CD4-positive, alpha-beta memory T cell (primary cell): ENCODE data around the gene OR2B6. TPM values are rescaled to one million over a fixed set of nuclear protein-coding genes. Genes with fewer than 3 reads are reported as not detected.

Experiments used
- CTCF ChIA-PET: fragments of 350-600 bp; sonication (Branson Sonifier 250); formaldehyde crosslinking; loops from one replicate; lab custom pipeline; 2021; ENCODE audit warnings: inconsistent platforms; ENCODE audit not compliant: partially characterized antibody; lab: Charles Lee
- POLR2A ChIA-PET: fragments of 350-600 bp; sonication (Branson Sonifier 250); formaldehyde crosslinking; loops from one replicate; lab custom pipeline; 2021; ENCODE audit not compliant: partially characterized antibody; lab: Charles Lee
- DNase-seq, 5 donors: peaks; one replicate each; pipeline versions ENCODE4 v3.0.0 to v3.0.0-alpha.2; 2020 to 2022; ENCODE audit warnings: mixed read lengths in 1 of 5
- H3K27ac ChIP-seq: one replicate; pipeline ENCODE4 v1.7.0; 2013; ENCODE audit warnings: low read depth, low read length
- H3K27me3 ChIP-seq: 2 replicates; pipeline ENCODE4 v1.7.0; 2013; ENCODE audit warnings: mild to moderate bottlenecking, low read length, moderate library complexity; ENCODE audit not compliant: insufficient read depth
- H3K36me3 ChIP-seq: 2 replicates; pipeline ENCODE4 v1.7.0; 2013; ENCODE audit warnings: mild to moderate bottlenecking, low read length, moderate library complexity; ENCODE audit not compliant: insufficient read depth
- H3K4me1 ChIP-seq: 2 replicates; pipeline ENCODE4 v1.7.0; 2013; ENCODE audit warnings: mild to moderate bottlenecking, low read length, moderate library complexity; ENCODE audit not compliant: insufficient read depth
- H3K4me3 ChIP-seq, 2 donors: one replicate each; pipeline ENCODE4 v1.7.0; 2013; ENCODE audit warnings: low read length in 2 of 2, mild to moderate bottlenecking in 1 of 2
- H3K9me3 ChIP-seq, 2 donors: one replicate each; pipeline ENCODE4 v1.7.0; 2013; ENCODE audit warnings: low read length in 2 of 2, control low read depth in 1 of 2; ENCODE audit not compliant: control insufficient read depth in 1 of 2
- H3K27ac Mint-ChIP-seq, 7 donors: one replicate each; pipeline ENCODE4 v1.8.0; 2020 to 2021; ENCODE audit warnings: mixed read lengths in 7 of 7, mild to moderate bottlenecking in 6 of 7, inconsistent platforms in 3 of 7, moderate library complexity in 3 of 7
- H3K27me3 Mint-ChIP-seq, 2 donors: one replicate each; pipeline ENCODE4 v1.8.0; 2020 to 2021; ENCODE audit warnings: mixed read lengths in 2 of 2
- H3K36me3 Mint-ChIP-seq, 2 donors: one replicate each; pipeline ENCODE4 v1.8.0; 2020 to 2021; ENCODE audit warnings: mixed read lengths in 2 of 2, inconsistent platforms in 1 of 2, mild to moderate bottlenecking in 1 of 2
- H3K4me1 Mint-ChIP-seq, 4 donors: one replicate each; pipeline ENCODE4 v1.8.0; 2020 to 2021; ENCODE audit warnings: mixed read lengths in 4 of 4, mild to moderate bottlenecking in 1 of 4
- H3K4me3 Mint-ChIP-seq, 8 donors: one replicate each; pipeline ENCODE4 v1.8.0; 2020 to 2021; ENCODE audit warnings: mixed read lengths in 8 of 8, mild to moderate bottlenecking in 7 of 8, moderate library complexity in 6 of 8, inconsistent platforms in 3 of 8
- H3K9me3 Mint-ChIP-seq, 8 donors: one replicate each; pipeline ENCODE4 v1.8.0; 2020 to 2021; ENCODE audit warnings: mixed read lengths in 8 of 8, mild to moderate bottlenecking in 5 of 8, inconsistent platforms in 3 of 8, moderate library complexity in 1 of 8
- intact Hi-C: fragments of 100-400 bp; cut with micrococcal nuclease; formaldehyde crosslinking; loops from one replicate; pipeline ENCODE4 v1.15.1; 2023
- polyA plus RNA-seq, 2 donors: library from polyadenylated mRNA; unstranded; fragments of 300-500 nt; fragmentation: Illumina TruSeq; gene quantifications; one replicate each; pipeline ENCODE4 v1.2.3, GENCODE V29; 2021
- total RNA-seq, 2 experiments: library from RNA; stranded (reverse); gene quantifications; one replicate each; pipeline ENCODE4 v1.2.3, GENCODE V29; 2021

OR2B6 gene
- total and polyA plus RNA-seq, 4 experiments from 2014 or later = not detected

DNA sequence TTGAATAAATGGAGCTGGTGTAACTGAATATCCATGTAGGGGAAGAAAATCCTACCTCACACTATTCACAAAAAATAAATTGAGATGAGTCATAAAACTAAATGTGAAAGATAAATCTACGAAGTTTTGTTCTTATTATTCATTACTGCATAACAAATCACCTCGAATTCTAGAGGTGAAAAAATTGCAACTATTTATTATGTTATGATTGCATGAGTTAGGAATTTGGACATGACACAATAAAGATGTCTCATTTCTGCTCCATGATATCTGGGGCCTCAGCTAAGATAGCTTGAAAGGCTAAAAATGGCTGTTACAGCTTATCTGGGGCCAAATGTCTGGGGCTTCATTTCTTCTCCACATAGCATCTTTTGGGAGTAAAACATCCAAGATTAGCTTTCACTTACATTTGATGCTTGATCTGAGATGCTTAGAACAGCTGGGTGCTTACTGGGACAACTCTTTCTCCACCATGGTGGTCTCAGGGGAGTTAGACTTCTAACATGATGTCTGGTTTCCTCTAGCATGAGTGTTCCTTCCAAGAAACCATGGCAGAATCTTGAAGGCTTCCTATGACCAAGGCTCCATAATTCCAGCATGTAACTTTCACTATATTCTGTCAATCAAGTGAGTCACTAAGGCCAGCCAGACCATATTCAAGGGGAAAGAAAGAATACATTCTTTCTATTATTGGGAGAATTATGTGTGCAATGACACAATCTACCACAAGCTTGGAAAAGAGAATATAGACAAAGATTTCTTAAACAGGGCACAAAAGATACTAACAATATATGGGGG, 30.1 kb downstream of the OR2B6 start:
- CTCF ChIA-PET = no interaction called here
- Histone ChIP-seq H3K9me3 (no peaks in the 10 kb centered on the region), H3K4me1 (no peaks in the 10 kb centered on the region), H3K4me3 (no peak overlapping the region), H3K27me3 (no peaks in the 10 kb centered on the region), H3K36me3 (no peaks in the 10 kb centered on the region), H3K27ac (no peak overlapping the region)
- Mint-ChIP-seq H3K27me3 (peaks cover 23 to 26% of the 10 kb centered on the region in 2 donors), H3K36me3 (no peaks in the 10 kb centered on the region), H3K4me1 (no peaks in the 10 kb centered on the region), H3K9me3 (no peaks in the 10 kb centered on the region), H3K4me3 (no peak overlapping the region), H3K27ac (no peak overlapping the region)
- intact Hi-C loops = no loop called here
- no peak for DNase-seq
- POLR2A ChIA-PET = no interaction called here

DNA sequence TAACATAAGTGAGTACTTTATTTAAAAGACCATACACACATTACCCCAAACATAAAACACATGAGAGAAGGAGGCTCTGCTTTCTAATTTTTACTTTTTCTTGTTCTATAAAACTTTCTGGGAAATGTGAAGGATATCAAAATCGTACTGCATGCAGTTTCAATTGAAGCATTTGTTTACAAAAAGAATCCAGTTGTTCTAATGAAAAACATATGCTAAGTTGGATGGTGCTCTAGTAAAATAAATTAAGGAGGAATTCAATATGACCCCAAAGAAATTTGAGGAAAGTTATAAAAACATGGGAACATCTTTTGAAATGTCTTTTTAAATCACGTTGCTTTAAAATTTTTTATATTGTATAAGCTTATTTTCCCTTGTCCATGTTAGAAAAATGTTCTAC, 37.6 kb downstream of the OR2B6 start:
- Histone ChIP-seq H3K4me3 (no peak overlapping the region), H3K9me3 (no peaks in the 10 kb centered on the region), H3K27ac (no peak overlapping the region), H3K4me1 (no peaks in the 10 kb centered on the region), H3K27me3 (no peaks in the 10 kb centered on the region), H3K36me3 (no peaks in the 10 kb centered on the region)
- CTCF ChIA-PET = no interaction called here
- Mint-ChIP-seq H3K27ac (no peak overlapping the region), H3K4me1 (no peaks in the 10 kb centered on the region), H3K27me3 (peaks cover 15 to 32% of the 10 kb centered on the region in 2 donors), H3K9me3 (peaks cover 0 to 1% (median 0%) of the 10 kb centered on the region in 8 donors), H3K4me3 (no peak overlapping the region), H3K36me3 (no peaks in the 10 kb centered on the region)
- no peak for DNase-seq
- POLR2A ChIA-PET = no interaction called here
- intact Hi-C loops = no loop called here

DNA sequence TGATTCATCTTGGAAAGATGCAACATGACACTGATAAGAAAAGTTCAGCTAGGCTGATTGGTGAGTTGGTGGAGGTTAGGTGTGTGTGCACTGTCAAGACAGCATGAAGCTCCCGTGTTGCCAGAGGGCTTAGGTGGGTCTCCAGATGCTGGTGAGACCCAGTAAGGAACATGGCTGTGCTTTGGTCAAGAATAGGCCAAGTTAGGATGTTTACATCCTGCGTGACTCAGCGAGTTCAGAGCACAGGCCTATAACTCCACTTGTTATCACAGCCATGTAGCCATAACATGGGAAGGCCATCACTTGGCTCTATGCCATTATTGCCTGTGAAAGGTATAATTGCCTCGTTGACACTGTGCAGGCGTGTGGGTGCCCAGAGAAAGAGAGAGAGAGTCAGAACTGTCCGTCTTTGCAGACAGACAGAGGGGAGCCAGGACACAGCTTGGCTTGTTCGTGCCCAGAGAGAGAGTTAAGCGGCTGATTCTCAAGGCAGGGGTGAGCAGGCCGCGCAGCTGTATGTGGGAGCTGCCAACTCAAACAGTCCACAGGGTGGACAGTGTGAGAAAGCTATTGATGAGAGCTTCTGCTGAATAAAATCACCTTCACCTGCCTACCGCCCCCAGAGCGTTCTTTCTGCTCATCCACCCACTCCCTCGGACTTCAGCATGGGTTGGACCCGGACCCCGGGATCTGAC, 43.5 kb downstream of the OR2B6 start:
- H3K9me3 Mint-ChIP-seq = peaks cover 0 to 1% (median 0%) of the 10 kb centered on the region in 8 donors
- H3K4me1 Mint-ChIP-seq = no peaks in the 10 kb centered on the region
- no peak overlapping the region for H3K4me3 ChIP-seq
- CTCF ChIA-PET = no interaction called here
- H3K36me3 Mint-ChIP-seq = no peaks in the 10 kb centered on the region
- no peaks in the 10 kb centered on the region for H3K4me1 ChIP-seq
- no peaks in the 10 kb centered on the region for H3K36me3 ChIP-seq
- DNase-seq = no peak
- no peak overlapping the region for H3K27ac ChIP-seq
- H3K27me3 Mint-ChIP-seq = peaks cover 15 to 22% of the 10 kb centered on the region in 2 donors
- intact Hi-C loops = no loop called here
- H3K4me3 Mint-ChIP-seq = no peak overlapping the region
- H3K27ac Mint-ChIP-seq = no peak overlapping the region
- POLR2A ChIA-PET = no interaction called here
- no peaks in the 10 kb centered on the region for H3K9me3 ChIP-seq
- H3K27me3 ChIP-seq = no peaks in the 10 kb centered on the region

DNA sequence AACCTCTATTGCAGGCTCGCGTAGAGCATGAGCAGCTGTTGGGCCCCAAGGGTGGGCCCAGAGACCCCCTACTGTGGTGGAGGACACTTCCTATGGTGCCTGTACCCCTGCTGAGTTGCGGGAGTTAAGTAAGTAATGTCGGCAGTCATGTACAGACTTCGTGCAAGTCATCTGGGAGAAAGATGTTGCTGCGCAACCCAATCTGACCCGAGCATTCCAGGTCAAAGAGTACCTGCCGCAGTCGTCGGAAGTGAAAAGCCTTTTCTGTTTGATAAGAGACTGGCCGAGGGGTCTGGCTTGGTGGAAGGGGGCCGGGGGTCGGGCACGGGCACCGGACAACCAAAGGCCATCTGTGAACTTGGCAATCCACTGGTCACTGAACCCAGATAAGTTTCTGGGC, 44.3 kb downstream of the OR2B6 start:
- H3K36me3 ChIP-seq = no peaks in the 10 kb centered on the region
- no peaks in the 10 kb centered on the region for H3K9me3 ChIP-seq
- H3K27me3 ChIP-seq = no peaks in the 10 kb centered on the region
- H3K27ac ChIP-seq = no peak overlapping the region
- peaks cover 0 to 1% (median 0%) of the 10 kb centered on the region in 8 donors for H3K9me3 Mint-ChIP-seq
- no peaks in the 10 kb centered on the region for H3K4me1 Mint-ChIP-seq
- no peaks in the 10 kb centered on the region for H3K4me1 ChIP-seq
- ChIA-PET CTCF (no interaction called here), POLR2A (no interaction called here)
- no peak overlapping the region for H3K4me3 ChIP-seq
- DNase-seq = no peak
- H3K36me3 Mint-ChIP-seq = no peaks in the 10 kb centered on the region
- no peak overlapping the region for H3K27ac Mint-ChIP-seq
- H3K27me3 Mint-ChIP-seq = peaks cover 16 to 22% of the 10 kb centered on the region in 2 donors
- no peak overlapping the region for H3K4me3 Mint-ChIP-seq
- intact Hi-C loops = no loop called here

DNA sequence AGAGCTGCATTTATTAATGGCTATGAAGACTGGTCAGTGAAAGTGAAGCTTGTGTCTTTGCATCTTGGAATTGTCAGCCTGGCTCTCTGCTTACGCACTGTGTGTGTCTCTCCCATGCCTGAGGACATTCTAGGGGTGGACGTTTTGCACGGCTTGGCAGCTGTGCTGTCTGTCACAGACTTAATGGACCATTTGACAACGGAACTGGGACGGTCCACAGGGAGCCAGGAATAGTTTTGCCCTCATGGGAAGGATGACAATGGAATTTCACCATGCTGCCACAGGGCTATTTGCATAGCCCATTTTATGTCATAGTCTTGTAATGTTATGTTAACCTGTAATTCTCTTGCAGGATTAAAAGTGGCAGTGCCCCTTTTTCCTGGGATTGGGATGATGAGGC, 44.7 kb downstream of the OR2B6 start:
- no peak overlapping the region for H3K4me3 ChIP-seq
- DNase-seq = no peak
- no peak overlapping the region for H3K27ac ChIP-seq
- Mint-ChIP-seq H3K27me3 (peaks cover 14 to 22% of the 10 kb centered on the region in 2 donors), H3K4me1 (no peaks in the 10 kb centered on the region), H3K9me3 (peaks cover 0 to 1% (median 0%) of the 10 kb centered on the region in 8 donors), H3K4me3 (no peak overlapping the region), H3K36me3 (no peaks in the 10 kb centered on the region), H3K27ac (no peak overlapping the region)
- POLR2A ChIA-PET = no interaction called here
- H3K9me3 ChIP-seq = no peaks in the 10 kb centered on the region
- intact Hi-C loops = no loop called here
- no peaks in the 10 kb centered on the region for H3K36me3 ChIP-seq
- CTCF ChIA-PET = no interaction called here
- no peaks in the 10 kb centered on the region for H3K4me1 ChIP-seq
- no peaks in the 10 kb centered on the region for H3K27me3 ChIP-seq

DNA sequence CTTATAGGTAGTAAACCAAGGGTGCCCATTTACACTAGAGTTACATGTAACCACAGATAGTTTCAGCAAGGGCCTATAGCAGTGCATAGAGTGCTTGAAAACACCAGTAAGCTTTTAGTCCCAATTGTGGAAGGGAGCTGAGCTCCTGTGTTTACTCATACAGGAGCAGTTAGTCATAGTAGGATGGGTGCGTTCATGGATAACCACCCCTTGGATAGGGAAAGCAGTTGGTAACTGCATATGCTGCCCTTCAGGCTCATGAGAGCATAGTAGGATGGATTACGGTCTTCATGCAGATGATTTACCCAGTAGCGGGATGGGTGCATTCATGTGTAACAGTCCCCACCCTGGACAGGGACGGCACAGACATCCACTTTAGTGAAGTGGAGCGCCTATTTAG, 45.1 kb downstream of the OR2B6 start:
- ChIA-PET CTCF (no interaction called here), POLR2A (no interaction called here)
- Mint-ChIP-seq H3K9me3 (peaks cover 0 to 1% (median 0%) of the 10 kb centered on the region in 8 donors), H3K4me1 (no peaks in the 10 kb centered on the region), H3K4me3 (no peak overlapping the region), H3K27ac (no peak overlapping the region), H3K36me3 (no peaks in the 10 kb centered on the region), H3K27me3 (peaks cover 14 to 22% of the 10 kb centered on the region in 2 donors)
- Histone ChIP-seq H3K9me3 (no peaks in the 10 kb centered on the region), H3K27ac (no peak overlapping the region), H3K4me1 (no peaks in the 10 kb centered on the region), H3K36me3 (no peaks in the 10 kb centered on the region), H3K27me3 (no peaks in the 10 kb centered on the region), H3K4me3 (no peak overlapping the region)
- DNase-seq = no peak
- intact Hi-C loops = no loop called here

DNA sequence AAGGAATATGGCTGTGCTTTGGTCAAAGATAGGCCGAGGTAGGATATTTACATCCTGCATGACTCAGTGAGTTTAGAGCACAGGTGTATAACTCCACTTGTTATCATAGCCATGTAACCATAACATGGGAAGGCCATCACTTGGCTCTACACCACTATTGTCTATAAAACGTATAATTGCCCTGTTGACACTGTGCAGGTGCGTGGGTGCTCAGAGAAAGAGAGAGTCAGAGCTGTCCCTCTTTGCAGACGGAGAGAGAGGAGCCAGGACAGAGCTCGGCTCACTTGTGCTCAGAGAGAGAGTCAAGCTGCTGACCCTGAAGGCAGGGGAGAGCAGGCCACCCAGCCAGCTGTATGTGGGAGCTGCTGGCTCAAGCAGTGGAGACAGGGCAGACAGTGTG, 46.0 kb downstream of the OR2B6 start:
- H3K27ac Mint-ChIP-seq = no peak overlapping the region
- Histone ChIP-seq H3K36me3 (no peaks in the 10 kb centered on the region), H3K9me3 (no peaks in the 10 kb centered on the region), H3K4me3 (no peak overlapping the region), H3K4me1 (no peaks in the 10 kb centered on the region), H3K27me3 (no peaks in the 10 kb centered on the region), H3K27ac (no peak overlapping the region)
- H3K36me3 Mint-ChIP-seq = no peaks in the 10 kb centered on the region
- peaks cover 0 to 1% (median 0%) of the 10 kb centered on the region in 8 donors for H3K9me3 Mint-ChIP-seq
- DNase-seq = no peak
- intact Hi-C loops = no loop called here
- CTCF ChIA-PET = no interaction called here
- H3K27me3 Mint-ChIP-seq = peaks cover 14 to 19% of the 10 kb centered on the region in 2 donors
- no peak overlapping the region for H3K4me3 Mint-ChIP-seq
- H3K4me1 Mint-ChIP-seq = no peaks in the 10 kb centered on the region
- POLR2A ChIA-PET = no interaction called here
